Mesenchymal stem cell (in vitro differentiated cells and primary cell): ENCODE results near the gene COL5A2.

ENCODE experiments used
- DNase-seq: peaks from one replicate; pipeline ENCODE4 v3.0.0-alpha.2; 2013
- H2AFZ ChIP-seq: one replicate; pipeline ENCODE4 v1.6.1; 2013; ENCODE audit warnings: low read depth, mild to moderate bottlenecking, control low read depth, inconsistent platforms, low read length, moderate library complexity
- H2AK5ac ChIP-seq: 2 replicates; pipeline ENCODE4 v1.6.1; 2013; ENCODE audit warnings: low read length, moderate library complexity, mild to moderate bottlenecking, inconsistent platforms; ENCODE audit not compliant: severe bottlenecking
- H2BK120ac ChIP-seq: one replicate; pipeline ENCODE4 v1.6.1; 2013; ENCODE audit warnings: low read depth, mild to moderate bottlenecking, inconsistent platforms, low read length, moderate library complexity
- H2BK12ac ChIP-seq, 2 experiments: one replicate each; pipeline ENCODE4 v1.6.1; 2013; ENCODE audit warnings: inconsistent platforms in 2 of 2, low read length in 2 of 2, mild to moderate bottlenecking in 2 of 2, moderate library complexity in 2 of 2, control low read depth in 1 of 2
- H2BK15ac ChIP-seq: one replicate; pipeline ENCODE4 v1.6.1; 2013; ENCODE audit warnings: mild to moderate bottlenecking, low read depth, inconsistent platforms; ENCODE audit not compliant: poor library complexity, severe bottlenecking
- H2BK5ac ChIP-seq: 2 replicates; pipeline ENCODE4 v1.6.1; 2013; ENCODE audit warnings: low read depth, mild to moderate bottlenecking, low read length, control low read depth, inconsistent platforms; ENCODE audit not compliant: poor library complexity, severe bottlenecking
- H3K14ac ChIP-seq, 2 experiments: one replicate each; pipeline ENCODE4 v1.6.1; 2013; ENCODE audit warnings: inconsistent platforms in 2 of 2, low read length in 2 of 2, control low read depth in 1 of 2, mild to moderate bottlenecking in 1 of 2, moderate library complexity in 1 of 2
- H3K18ac ChIP-seq, 2 experiments: one replicate each; pipeline ENCODE4 v1.6.1; 2013; ENCODE audit warnings: inconsistent platforms in 2 of 2, low read length in 2 of 2, control low read depth in 1 of 2, low read depth in 1 of 2, mild to moderate bottlenecking in 1 of 2
- H3K23ac ChIP-seq, 2 experiments: one replicate each; pipeline ENCODE4 v1.6.1; 2013; ENCODE audit warnings: inconsistent platforms in 2 of 2, low read length in 2 of 2, mild to moderate bottlenecking in 2 of 2, moderate library complexity in 2 of 2, control low read depth in 1 of 2
- H3K27ac ChIP-seq: 2 replicates; pipeline ENCODE4 v1.5.1; 2013; ENCODE audit warnings: mild to moderate bottlenecking, moderate library complexity, low read length, control low read depth, inconsistent platforms; ENCODE audit not compliant: poor library complexity, severe bottlenecking
- H3K27me3 ChIP-seq, 2 experiments: 2 replicates each; pipeline versions ENCODE4 v1.6.1 to v1.7.0; 2013; ENCODE audit warnings: low read length in 2 of 2, mild to moderate bottlenecking in 2 of 2, moderate library complexity in 2 of 2, control low read depth in 1 of 2, inconsistent platforms in 1 of 2; ENCODE audit not compliant: control insufficient read depth in 1 of 2, insufficient read depth in 1 of 2
- H3K36me3 ChIP-seq, 2 experiments: 2 replicates each; pipeline versions ENCODE4 v1.6.1 to v1.7.0; 2013; ENCODE audit warnings: low read length in 2 of 2, control low read depth in 1 of 2, inconsistent platforms in 1 of 2, low read depth in 1 of 2, mild to moderate bottlenecking in 1 of 2; ENCODE audit not compliant: insufficient read depth in 2 of 2, control insufficient read depth in 1 of 2
- H3K4ac ChIP-seq, 2 experiments: one replicate each; pipeline ENCODE4 v1.6.1; 2013; ENCODE audit warnings: inconsistent platforms in 2 of 2, low read length in 2 of 2, mild to moderate bottlenecking in 2 of 2, moderate library complexity in 2 of 2, control low read depth in 1 of 2, low read depth in 1 of 2
- H3K4me1 ChIP-seq: 2 replicates; pipeline ENCODE4 v1.6.1; 2013; ENCODE audit warnings: low read depth, low read length, control low read depth; ENCODE audit not compliant: control insufficient read depth, insufficient read depth
- H3K4me2 ChIP-seq: 2 replicates; pipeline ENCODE4 v1.6.1; 2013; ENCODE audit warnings: low read length, mild to moderate bottlenecking, inconsistent platforms; ENCODE audit not compliant: poor library complexity, severe bottlenecking
- H3K4me3 ChIP-seq, 2 experiments: 2 replicates each; pipeline versions ENCODE4 v1.5.1 to v1.7.0; 2013; ENCODE audit warnings: low read length in 2 of 2, mild to moderate bottlenecking in 2 of 2, control low read depth in 1 of 2, low read depth in 1 of 2; ENCODE audit not compliant: insufficient read depth in 1 of 2
- H3K79me1 ChIP-seq: replicated peaks from 2 replicates; pipeline ENCODE4 v1.6.1; 2013; ENCODE audit warnings: mild to moderate bottlenecking, control low read depth, low read length, inconsistent platforms; ENCODE audit not compliant: poor library complexity, severe bottlenecking
- H3K9ac ChIP-seq: 2 replicates; pipeline ENCODE4 v1.7.0; 2013; ENCODE audit warnings: mild to moderate bottlenecking, low read length, moderate library complexity
- H3K9me3 ChIP-seq: 2 replicates; pipeline ENCODE4 v1.7.0; 2013; ENCODE audit warnings: mild to moderate bottlenecking, low read length; ENCODE audit not compliant: control insufficient read depth
- H4K8ac ChIP-seq: one replicate; pipeline ENCODE4 v1.6.1; 2013; ENCODE audit warnings: inconsistent platforms, mild to moderate bottlenecking, low read length, moderate library complexity
- H4K91ac ChIP-seq: one replicate; pipeline ENCODE4 v1.6.1; 2013; ENCODE audit warnings: mild to moderate bottlenecking, low read length, inconsistent platforms
- WGBS: methylation state at CpG from one replicate; pipeline ENCODE4 v1.1.7; 2013; ENCODE audit warnings: mixed read lengths; 5-methylcytosine and 5-hydroxymethylcytosine counted together

The COL5A2 gene

DNA sequence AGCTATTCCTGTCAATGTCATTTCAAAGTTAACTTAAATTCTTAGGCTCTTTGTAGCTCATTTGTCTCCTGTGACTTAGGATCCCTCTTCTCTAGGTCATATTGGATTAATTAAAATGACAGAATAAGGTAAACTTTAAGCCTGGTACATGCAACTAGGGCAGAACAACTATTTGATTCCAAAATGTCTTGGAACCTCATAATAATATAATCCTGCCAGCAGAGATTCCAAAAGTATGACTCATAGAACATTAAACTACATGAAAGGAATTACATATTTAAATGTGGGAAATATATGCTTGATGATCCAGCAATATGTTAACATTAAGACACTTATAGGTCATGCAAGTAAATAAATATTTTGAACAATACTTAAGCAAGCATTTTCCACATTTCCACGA is 142.0 kb downstream of the COL5A2 start:
- no peak overlapping the region for H3K18ac ChIP-seq

DNA sequence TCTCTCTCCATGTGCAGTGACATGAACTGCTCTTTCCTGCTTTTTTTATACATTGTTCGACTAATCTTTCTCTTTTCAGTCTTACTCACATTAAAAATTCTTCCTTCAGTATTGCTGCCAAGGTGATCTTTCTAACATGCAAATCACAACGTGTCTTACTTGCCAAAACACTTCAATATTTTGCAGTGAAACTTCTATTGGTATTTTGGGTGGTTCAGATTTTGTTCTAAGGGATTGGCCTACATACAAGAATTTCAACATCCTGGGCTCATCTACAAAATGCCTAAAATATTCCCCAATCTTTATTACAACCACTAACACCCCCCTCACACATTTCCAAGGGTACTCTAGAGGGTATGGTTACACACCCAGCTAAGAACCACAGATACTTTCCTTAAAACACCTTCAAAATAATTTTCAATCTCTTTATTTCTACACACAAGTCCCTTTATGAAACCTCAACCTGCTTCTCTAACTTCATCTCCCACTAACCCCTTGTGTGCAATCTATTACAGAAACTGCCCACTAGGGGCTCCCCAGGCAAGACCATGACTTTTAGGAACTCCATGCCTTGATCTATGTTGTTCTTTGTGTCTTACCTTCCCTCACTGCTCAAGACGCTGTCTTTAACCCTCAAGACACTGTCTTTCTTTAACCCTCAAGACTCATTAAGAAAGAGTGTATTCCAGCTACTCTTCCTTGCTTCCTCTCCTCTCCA is 154.5 kb downstream of the COL5A2 start:
- no peak overlapping the region for H3K18ac ChIP-seq
- no peaks in the 10 kb centered on the region for H3K4me1 ChIP-seq
- H3K4me3 ChIP-seq: peak overlapping the region in 1 of 2 experiments; percentile 23
- no peak overlapping the region for H2BK120ac ChIP-seq
- H3K14ac ChIP-seq: no peak overlapping the region
- no peaks in the 10 kb centered on the region for H3K27me3 ChIP-seq
- WGBS: 77% methylated on average over 2 of the region's 3 CpGs
- no peak overlapping the region for H3K4ac ChIP-seq
- no peaks in the 10 kb centered on the region for H3K79me1 ChIP-seq
- H4K8ac ChIP-seq: no peak overlapping the region
- no peak overlapping the region for H2BK12ac ChIP-seq
- no peak overlapping the region for H3K4me2 ChIP-seq
- H4K91ac ChIP-seq: no peak overlapping the region
- no peak overlapping the region for H2BK15ac ChIP-seq
- no peak overlapping the region for H2AK5ac ChIP-seq
- no peak overlapping the region for H3K27ac ChIP-seq
- H3K9me3 ChIP-seq: no peaks in the 10 kb centered on the region
- peak overlapping the region; percentile 72 for H3K9ac ChIP-seq
- no peak overlapping the region for H2AFZ ChIP-seq
- no peaks in the 10 kb centered on the region for H3K36me3 ChIP-seq
- no peak overlapping the region for H2BK5ac ChIP-seq
- H3K23ac ChIP-seq: no peak overlapping the region
- no peak for DNase-seq

More for the DNA sequence above, 142.0 kb downstream of the COL5A2 start:
- Histone ChIP-seq H3K14ac (no peak overlapping the region), H3K4me3 (no peak overlapping the region), H2BK12ac (no peak overlapping the region), H2BK5ac (no peak overlapping the region), H4K91ac (no peak overlapping the region), H2AFZ (no peak overlapping the region), H3K4me1 (no peaks in the 10 kb centered on the region), H2AK5ac (no peak overlapping the region), H3K9ac (no peak overlapping the region), H3K79me1 (peaks cover 2% of the 10 kb centered on the region), H3K4ac (no peak overlapping the region), H2BK15ac (no peak overlapping the region), H3K27ac (no peak overlapping the region), H4K8ac (no peak overlapping the region), H2BK120ac (no peak overlapping the region), H3K36me3 (peaks cover 14 to 98% of the 10 kb centered on the region in 2 experiments), H3K9me3 (no peaks in the 10 kb centered on the region), H3K27me3 (no peaks in the 10 kb centered on the region), H3K4me2 (no peak overlapping the region), H3K23ac (no peak overlapping the region)
- no CpG with 5 or more reads among the region's 1 CpG for WGBS
- DNase-seq: no peak

DNA sequence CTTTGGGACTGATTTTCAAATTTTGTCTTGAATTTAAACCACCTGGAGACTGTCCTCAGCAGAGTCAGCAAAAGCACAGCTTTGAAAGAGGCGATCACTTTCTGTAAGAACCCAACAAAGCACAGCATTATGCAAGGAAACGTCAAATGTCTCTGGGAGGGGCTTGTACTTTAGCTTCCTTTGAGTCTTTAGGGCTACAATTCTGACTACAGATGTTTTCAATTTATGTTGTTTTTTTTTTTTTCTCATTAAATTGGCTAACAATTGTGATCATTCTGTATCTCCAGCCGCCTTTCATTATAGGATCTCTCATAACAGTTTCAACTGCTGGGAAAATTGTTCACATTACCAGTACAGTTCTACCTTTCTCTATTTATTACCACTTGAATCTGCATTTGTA is 157.1 kb downstream of the COL5A2 start:
- no peak overlapping the region for H2BK15ac ChIP-seq
- no peak overlapping the region for H3K4ac ChIP-seq
- H3K9me3 ChIP-seq: no peaks in the 10 kb centered on the region
- H2BK120ac ChIP-seq: no peak overlapping the region
- no peak overlapping the region for H2BK12ac ChIP-seq
- H2AK5ac ChIP-seq: no peak overlapping the region
- no peaks in the 10 kb centered on the region for H3K36me3 ChIP-seq
- no peak overlapping the region for H3K14ac ChIP-seq
- H4K91ac ChIP-seq: no peak overlapping the region
- H3K23ac ChIP-seq: no peak overlapping the region
- no peak overlapping the region for H3K18ac ChIP-seq
- DNase-seq: no peak
- no peaks in the 10 kb centered on the region for H3K79me1 ChIP-seq
- H3K9ac ChIP-seq: peak overlapping the region; percentile 96
- H2BK5ac ChIP-seq: no peak overlapping the region
- 83% methylated on average over 3 of the region's 3 CpGs for WGBS
- H3K27me3 ChIP-seq: no peaks in the 10 kb centered on the region
- H3K27ac ChIP-seq: no peak overlapping the region
- H3K4me3 ChIP-seq: peak overlapping the region in 1 of 2 experiments; percentile 42
- H4K8ac ChIP-seq: no peak overlapping the region
- no peak overlapping the region for H3K4me2 ChIP-seq
- H2AFZ ChIP-seq: no peak overlapping the region
- H3K4me1 ChIP-seq: no peaks in the 10 kb centered on the region

DNA sequence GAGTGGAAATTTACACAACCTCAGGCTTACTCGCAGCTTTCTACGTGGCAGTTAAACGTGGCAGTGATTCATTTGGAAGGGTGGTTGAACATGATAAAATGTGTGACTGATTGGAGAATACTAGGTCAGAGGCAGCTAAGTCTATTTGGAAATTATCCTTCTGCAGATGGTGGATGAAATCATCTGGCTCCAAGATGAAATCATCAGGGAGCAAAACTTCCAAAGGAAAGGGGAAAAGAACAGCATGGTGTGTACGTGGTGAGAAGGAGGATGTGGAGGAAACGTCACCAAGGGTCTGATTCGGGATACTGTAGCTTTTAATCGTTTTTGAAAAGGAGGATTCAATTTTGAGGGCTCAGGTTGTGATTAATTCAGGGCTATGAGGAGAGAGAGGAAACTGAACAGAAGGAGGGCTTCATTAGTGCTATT is 157.5 kb downstream of the COL5A2 start:
- Histone ChIP-seq H3K18ac (peak overlapping the region in 1 of 2 experiments; percentile 19), H2BK120ac (no peak overlapping the region), H3K27me3 (no peaks in the 10 kb centered on the region), H3K36me3 (no peaks in the 10 kb centered on the region), H3K9me3 (no peaks in the 10 kb centered on the region), H2BK5ac (no peak overlapping the region), H3K9ac (peak overlapping the region; percentile 96), H2AK5ac (no peak overlapping the region), H4K8ac (no peak overlapping the region), H3K79me1 (no peaks in the 10 kb centered on the region), H3K14ac (no peak overlapping the region), H3K4ac (no peak overlapping the region), H4K91ac (no peak overlapping the region), H3K4me1 (no peaks in the 10 kb centered on the region), H3K4me2 (no peak overlapping the region), H2BK15ac (no peak overlapping the region), H3K27ac (no peak overlapping the region), H2AFZ (no peak overlapping the region), H3K23ac (no peak overlapping the region), H2BK12ac (no peak overlapping the region), H3K4me3 (peak overlapping the region in 1 of 2 experiments; percentile 42)
- 78% methylated on average over 7 of the region's 7 CpGs for WGBS
- DNase-seq: peak; percentile 82
